Upper lobe of left lung (tissue), 6 donors: ENCODE results near the gene SLC1A2. TPM values are rescaled to one million over a fixed set of nuclear protein-coding genes. Genes with fewer than 3 reads are reported as not detected.

Experiments used
- ATAC-seq, 2 donors: fragments of 200-7000 bp; cut with Tn5 transposase; one replicate each; pipeline ENCODE4 v1.9.1; 2022; ENCODE audit warnings: mild to moderate bottlenecking in 2 of 2, moderate library complexity in 2 of 2; ENCODE audit not compliant: low FRiP score in 2 of 2
- DNase-seq, 2 donors: peaks; one replicate each; pipeline ENCODE4 v3.0.0-alpha.2; 2019 to 2020
- H3K27ac ChIP-seq, 4 donors: fragments of 200-600 bp; sonication (generic); one replicate each; pipeline ENCODE4 v1.5.1; 2016 to 2019
- H3K27me3 ChIP-seq, 4 donors: fragments of 200-600 bp; sonication (generic); one replicate each; pipeline ENCODE4 v1.5.1; 2017 to 2019
- H3K36me3 ChIP-seq, 4 donors: fragments of 200-600 bp; sonication (generic); one replicate each; pipeline ENCODE4 v1.5.1; 2016 to 2019
- H3K4me1 ChIP-seq, 4 donors: fragments of 200-600 bp; sonication (generic); one replicate each; pipeline ENCODE4 v1.5.1; 2018 to 2019
- H3K4me3 ChIP-seq, 4 donors: fragments of 200-600 bp; sonication (generic); one replicate each; pipeline ENCODE4 v1.5.1; 2017 to 2019; ENCODE audit warnings: mild to moderate bottlenecking in 2 of 4, moderate library complexity in 1 of 4
- H3K9me3 ChIP-seq, 4 donors: fragments of 200-600 bp; sonication (generic); one replicate each; pipeline ENCODE4 v1.5.1; 2018 to 2019
- EP300 ChIP-seq, 4 donors: sonication (generic); formaldehyde crosslinking; IDR thresholded peaks; one replicate each; pipeline ENCODE4 v1.5.1; 2017; ENCODE audit warnings: antibody characterized with exemption in 4 of 4, control low read depth in 2 of 4
- POLR2A ChIP-seq, 4 donors: fragments of 450-650 bp; IDR thresholded peaks; one replicate each; pipeline ENCODE4 v1.5.1; 2016 to 2017; ENCODE audit warnings: antibody characterized with exemption in 4 of 4, mild to moderate bottlenecking in 2 of 4
- POLR2AphosphoS5 ChIP-seq, 2 donors: sonication (generic); formaldehyde crosslinking; IDR thresholded peaks; one replicate each; pipeline ENCODE4 v1.5.1; 2017; ENCODE audit warnings: antibody characterized with exemption in 2 of 2
- WGBS, 2 donors: methylation state at CpG; one replicate each; pipeline ENCODE4 v1.1.5; 2017 to 2018; 5-methylcytosine and 5-hydroxymethylcytosine counted together
- total RNA-seq, 6 donors: library from RNA; depleted of rRNA in 4 of 6; stranded (reverse); fragments of >200 nt in 4 of 6; gene quantifications; one replicate each; pipeline versions ENCODE4 v1.1.0 to v1.2.1, GENCODE V29; 2016 to 2021
- TF ChIP-seq, protein P1 (sequence below), 6 experiments: fragments of 450-650 bp in 4 of 6; fragments of 200-600 bp in 2 of 6; sonication (generic) in 2 of 6; IDR thresholded peaks; one replicate each; pipeline ENCODE4 v1.5.1; 2016 to 2019; ENCODE audit warnings: antibody characterized with exemption in 6 of 6
- donor health status: DM: no; HTN: no; CAD: no; lungs with moderate emphysema.
- donor health status: DM: no; HTN: yes; CAD: no; lungs with severe emphysema.

The SLC1A2 gene
- total RNA-seq, 6 donors from 2014 or later, result 1.5 to 3.1 (median 2.0) TPM

DNA sequence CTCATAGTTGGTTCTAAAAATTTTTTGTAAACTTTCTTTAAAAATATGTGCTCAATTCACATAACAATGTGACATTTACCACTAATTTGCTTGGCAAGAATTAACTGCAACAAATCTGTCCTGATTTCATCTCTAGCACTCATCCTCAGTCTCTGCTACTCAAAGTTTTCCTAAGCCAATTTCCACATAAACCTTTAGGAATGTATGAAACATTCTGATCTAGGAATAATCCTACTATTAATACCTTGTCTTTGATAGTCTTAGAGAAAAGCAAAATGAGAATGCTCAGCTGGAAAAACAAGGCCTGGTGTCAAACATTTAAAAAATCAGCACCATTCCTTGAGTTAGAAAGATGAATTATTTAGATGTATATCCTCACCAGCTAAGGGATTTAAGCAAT is 166.1 kb downstream of the SLC1A2 start:
- no peak for DNase-seq
- H3K4me1 ChIP-seq, result peaks cover 0 to 9% (median 2%) of the 10 kb centered on the region in 4 donors
- no peaks in the 10 kb centered on the region for H3K9me3 ChIP-seq
- TF ChIP-seq POLR2A (IDR thresholded peaks at IDR 0.05), result no peak
- TF ChIP-seq EP300 (IDR thresholded peaks at IDR 0.05), result no peak
- TF ChIP-seq, protein P1, sequence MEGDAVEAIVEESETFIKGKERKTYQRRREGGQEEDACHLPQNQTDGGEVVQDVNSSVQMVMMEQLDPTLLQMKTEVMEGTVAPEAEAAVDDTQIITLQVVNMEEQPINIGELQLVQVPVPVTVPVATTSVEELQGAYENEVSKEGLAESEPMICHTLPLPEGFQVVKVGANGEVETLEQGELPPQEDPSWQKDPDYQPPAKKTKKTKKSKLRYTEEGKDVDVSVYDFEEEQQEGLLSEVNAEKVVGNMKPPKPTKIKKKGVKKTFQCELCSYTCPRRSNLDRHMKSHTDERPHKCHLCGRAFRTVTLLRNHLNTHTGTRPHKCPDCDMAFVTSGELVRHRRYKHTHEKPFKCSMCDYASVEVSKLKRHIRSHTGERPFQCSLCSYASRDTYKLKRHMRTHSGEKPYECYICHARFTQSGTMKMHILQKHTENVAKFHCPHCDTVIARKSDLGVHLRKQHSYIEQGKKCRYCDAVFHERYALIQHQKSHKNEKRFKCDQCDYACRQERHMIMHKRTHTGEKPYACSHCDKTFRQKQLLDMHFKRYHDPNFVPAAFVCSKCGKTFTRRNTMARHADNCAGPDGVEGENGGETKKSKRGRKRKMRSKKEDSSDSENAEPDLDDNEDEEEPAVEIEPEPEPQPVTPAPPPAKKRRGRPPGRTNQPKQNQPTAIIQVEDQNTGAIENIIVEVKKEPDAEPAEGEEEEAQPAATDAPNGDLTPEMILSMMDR (IDR thresholded peaks at IDR 0.05), result no peak
- no peak for TF ChIP-seq POLR2AphosphoS5 (IDR thresholded peaks at IDR 0.05)
- no peak overlapping the region for H3K27ac ChIP-seq
- ATAC-seq, result peak in 1 of 2 donors; percentile 42
- no peak overlapping the region for H3K4me3 ChIP-seq
- no peaks in the 10 kb centered on the region for H3K27me3 ChIP-seq
- H3K36me3 ChIP-seq, result no peaks in the 10 kb centered on the region

- Histone ChIP-seq H3K4me3 (no peak overlapping the region), H3K9me3 (no peaks in the 10 kb centered on the region), H3K27me3 (no peaks in the 10 kb centered on the region), H3K36me3 (no peaks in the 10 kb centered on the region), H3K27ac (no peak overlapping the region), H3K4me1 (no peaks in the 10 kb centered on the region)
- TF ChIP-seq POLR2AphosphoS5 (IDR thresholded peaks at IDR 0.05), result no peak
- no peak for TF ChIP-seq EP300 (IDR thresholded peaks at IDR 0.05)
- TF ChIP-seq, protein P1 (IDR thresholded peaks at IDR 0.05), result no peak
- no peak for TF ChIP-seq POLR2A (IDR thresholded peaks at IDR 0.05)
- DNase-seq, result no peak
- peak in 1 of 2 donors; percentile 39 for ATAC-seq
Observed at GRCh38 chr11:35250621-35251020, 168.7 kb downstream of the SLC1A2 start.

- DNase-seq (no peak), ATAC-seq (no peak)
- Histone ChIP-seq H3K27me3 (no peaks in the 10 kb centered on the region), H3K27ac (no peak overlapping the region), H3K4me1 (no peaks in the 10 kb centered on the region), H3K36me3 (no peaks in the 10 kb centered on the region), H3K9me3 (no peaks in the 10 kb centered on the region), H3K4me3 (no peak overlapping the region)
- 94 to 97% methylated on average over 4 of the region's 4 CpGs for WGBS, 2 donors
- TF ChIP-seq, protein P1 (IDR thresholded peaks at IDR 0.05), result no peak
- TF ChIP-seq EP300 (IDR thresholded peaks at IDR 0.05), result no peak
- TF ChIP-seq POLR2AphosphoS5 (IDR thresholded peaks at IDR 0.05), result no peak
- TF ChIP-seq POLR2A (IDR thresholded peaks at IDR 0.05), result no peak
Observed at GRCh38 chr11:35250192-35250591, 169.2 kb downstream of the SLC1A2 start.

DNA sequence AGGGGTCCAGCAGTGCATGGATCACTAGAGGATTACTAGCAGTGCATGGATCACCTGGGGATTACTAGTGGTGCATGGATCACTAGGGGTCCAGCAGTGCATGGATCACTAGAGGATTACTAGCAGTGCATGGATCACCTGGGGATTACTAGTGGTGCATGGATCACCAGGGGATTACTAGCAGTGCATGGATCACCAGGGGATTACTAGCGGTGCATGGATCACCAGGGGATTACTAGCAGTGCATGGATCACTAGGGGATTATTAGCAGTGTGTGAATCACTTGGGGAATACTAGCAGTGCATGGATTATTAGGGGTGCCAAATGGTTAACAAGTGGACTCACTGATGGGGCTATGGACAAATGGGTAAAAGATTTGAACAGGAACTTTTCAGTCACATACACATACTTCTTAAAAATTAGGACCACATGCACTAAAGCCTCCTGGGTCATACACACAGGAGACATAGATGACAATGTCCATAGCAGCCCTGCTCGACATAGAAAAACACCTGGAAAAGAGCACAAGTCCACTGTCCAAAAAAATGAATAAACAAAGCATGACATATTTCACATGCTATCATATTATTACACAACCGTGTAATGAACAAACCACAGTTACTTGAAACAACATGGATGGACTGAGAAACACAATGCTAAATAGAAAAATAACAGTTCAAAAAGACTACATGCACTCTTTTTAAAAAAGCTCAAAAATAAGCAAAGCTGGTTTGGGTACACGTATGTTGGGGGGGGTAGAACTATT is 170.6 kb downstream of the SLC1A2 start:
- Histone ChIP-seq H3K27ac (no peak overlapping the region), H3K36me3 (no peaks in the 10 kb centered on the region), H3K4me3 (no peak overlapping the region), H3K9me3 (no peaks in the 10 kb centered on the region), H3K27me3 (no peaks in the 10 kb centered on the region), H3K4me1 (no peaks in the 10 kb centered on the region)
- TF ChIP-seq POLR2A (IDR thresholded peaks at IDR 0.05) (no peak), POLR2AphosphoS5 (IDR thresholded peaks at IDR 0.05) (no peak), EP300 (IDR thresholded peaks at IDR 0.05) (no peak)
- TF ChIP-seq, protein P1 (IDR thresholded peaks at IDR 0.05), result no peak
- DNase-seq, result no peak
- peak in 1 of 2 donors; percentile 65 for ATAC-seq
- 48 to 74% methylated on average over 4 of the region's 4 CpGs for WGBS, 2 donors

DNA sequence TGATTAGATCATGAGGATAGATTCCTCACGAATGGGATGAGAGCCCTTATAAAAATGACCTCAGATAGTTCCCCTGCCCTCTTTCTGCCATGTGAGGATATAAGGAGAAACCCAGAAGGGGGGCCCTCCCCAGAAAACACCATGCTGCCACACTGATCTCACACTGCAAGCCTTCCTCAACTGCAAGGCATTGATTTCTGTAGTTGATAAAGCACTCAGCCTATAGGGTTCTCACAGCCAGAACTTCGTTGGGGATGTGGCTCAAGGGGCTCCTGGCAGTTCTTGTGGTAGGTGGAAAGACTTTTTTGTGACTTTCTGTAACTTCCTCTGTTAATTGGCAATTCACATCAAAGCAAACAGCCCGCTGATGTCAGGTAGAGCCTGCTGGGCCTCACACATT is 171.5 kb downstream of the SLC1A2 start:
- Histone ChIP-seq H3K27me3 (no peaks in the 10 kb centered on the region), H3K9me3 (no peaks in the 10 kb centered on the region), H3K27ac (peak overlapping the region in 2 of 4 donors; percentile 41 to 42), H3K36me3 (no peaks in the 10 kb centered on the region), H3K4me3 (no peak overlapping the region), H3K4me1 (no peaks in the 10 kb centered on the region)
- DNase-seq, result no peak
- WGBS, 2 donors, result 81 to 89% methylated on average over 3 of the region's 3 CpGs
- no peak for ATAC-seq
- TF ChIP-seq, protein P1 (IDR thresholded peaks at IDR 0.05), result no peak
- TF ChIP-seq POLR2AphosphoS5 (IDR thresholded peaks at IDR 0.05) (no peak), EP300 (IDR thresholded peaks at IDR 0.05) (no peak), POLR2A (IDR thresholded peaks at IDR 0.05) (no peak)
